A172 (cell line): ENCODE results near the gene HSF5. TPM values are rescaled to one million over a fixed set of nuclear protein-coding genes. Genes with fewer than 3 reads are reported as not detected.
"Not testable (repeated sequence)": the region's sequence is repeated elsewhere in the genome, so short reads cannot be mapped to it uniquely, and the experiment has no call there.

Experiments used
- DNase-seq: peaks from one replicate; pipeline ENCODE4 v3.0.0-alpha.2; 2015; ENCODE audit warnings: low spot score
- total RNA-seq: library from RNA; depleted of rRNA; stranded (reverse); fragments of >200 nt; shearing (Covaris generic); gene quantifications from 2 replicates; pipeline ENCODE4 v1.2.3, GENCODE V29; 2014

HSF5 gene
- total RNA-seq, 1 experiment from 2014 or later: not detected

GRCh38 chr17:58481798-58482197 is 6.4 kb downstream of the HSF5 start:
- DNase-seq: not testable (repeated sequence)

- DNase-seq: no peak
These were observed 8.1 kb downstream of the HSF5 start for GRCh38 chr17:58480090-58480489.

GRCh38 chr17:58476812-58477211 is 11.4 kb downstream of the HSF5 start:
- no peak for DNase-seq

- no peak for DNase-seq
These were observed 12.2 kb downstream of the HSF5 start for GRCh38 chr17:58475985-58476384.

- DNase-seq: no peak
These were observed 17.9 kb downstream of the HSF5 start for GRCh38 chr17:58470356-58470755.

GRCh38 chr17:58468944-58469343 is 19.3 kb downstream of the HSF5 start:
- DNase-seq: no peak

- DNase-seq: no peak
These were observed 32.7 kb downstream of the HSF5 start for GRCh38 chr17:58455491-58455890.

GRCh38 chr17:58452738-58453137 is 35.5 kb downstream of the HSF5 start:
- DNase-seq: peak; percentile 35

- DNase-seq: peak; percentile 85
These were observed 40.9 kb downstream of the HSF5 start for GRCh38 chr17:58447039-58447975.

GRCh38 chr17:58446086-58446485 is 42.1 kb downstream of the HSF5 start:
- no peak for DNase-seq

GRCh38 chr17:58436805-58437239 is 51.4 kb downstream of the HSF5 start:
- DNase-seq: no peak

GRCh38 chr17:58436245-58436644 is 52.0 kb downstream of the HSF5 start:
- DNase-seq: no peak

- DNase-seq: no peak
These were observed 55.2 kb downstream of the HSF5 start for GRCh38 chr17:58432806-58433573.

- DNase-seq: no peak
These were observed 60.4 kb downstream of the HSF5 start for GRCh38 chr17:58427807-58428206.

- no peak for DNase-seq
These were observed 66.5 kb downstream of the HSF5 start for GRCh38 chr17:58421711-58422110.

- no peak for DNase-seq
These were observed 67.4 kb downstream of the HSF5 start for GRCh38 chr17:58420827-58421226.

GRCh38 chr17:58417300-58418092 is 70.7 kb downstream of the HSF5 start, which contains the start of gene RNF43:
Gene RNF43 (minus strand): TSS chr17:58417534. CDS start chr17:58415577, 1,957 bp downstream.
- DNase-seq: peak; percentile 94

- DNase-seq: no peak
These were observed 71.3 kb downstream of the HSF5 start for GRCh38 chr17:58416937-58417299.

- no peak for DNase-seq
These were observed 71.8 kb downstream of the HSF5 start for GRCh38 chr17:58416396-58416795.

GRCh38 chr17:58415371-58416055 is 72.7 kb downstream of the HSF5 start:
- DNase-seq: no peak

GRCh38 chr17:58414596-58414997 is 73.6 kb downstream of the HSF5 start:
- no peak for DNase-seq
